Measurements from ENCODE around the gene GANAB. TPM values are rescaled to one million over a fixed set of nuclear protein-coding genes. Genes with fewer than 3 reads are reported as not detected.
"Not testable (repeated sequence)": the region's sequence is repeated elsewhere in the genome, so short reads cannot be mapped to it uniquely, and the experiment has no call there.

GANAB gene
- 100 to 1,000 TPM; 158 to 297 (median 201) TPM for total RNA-seq

DNA sequence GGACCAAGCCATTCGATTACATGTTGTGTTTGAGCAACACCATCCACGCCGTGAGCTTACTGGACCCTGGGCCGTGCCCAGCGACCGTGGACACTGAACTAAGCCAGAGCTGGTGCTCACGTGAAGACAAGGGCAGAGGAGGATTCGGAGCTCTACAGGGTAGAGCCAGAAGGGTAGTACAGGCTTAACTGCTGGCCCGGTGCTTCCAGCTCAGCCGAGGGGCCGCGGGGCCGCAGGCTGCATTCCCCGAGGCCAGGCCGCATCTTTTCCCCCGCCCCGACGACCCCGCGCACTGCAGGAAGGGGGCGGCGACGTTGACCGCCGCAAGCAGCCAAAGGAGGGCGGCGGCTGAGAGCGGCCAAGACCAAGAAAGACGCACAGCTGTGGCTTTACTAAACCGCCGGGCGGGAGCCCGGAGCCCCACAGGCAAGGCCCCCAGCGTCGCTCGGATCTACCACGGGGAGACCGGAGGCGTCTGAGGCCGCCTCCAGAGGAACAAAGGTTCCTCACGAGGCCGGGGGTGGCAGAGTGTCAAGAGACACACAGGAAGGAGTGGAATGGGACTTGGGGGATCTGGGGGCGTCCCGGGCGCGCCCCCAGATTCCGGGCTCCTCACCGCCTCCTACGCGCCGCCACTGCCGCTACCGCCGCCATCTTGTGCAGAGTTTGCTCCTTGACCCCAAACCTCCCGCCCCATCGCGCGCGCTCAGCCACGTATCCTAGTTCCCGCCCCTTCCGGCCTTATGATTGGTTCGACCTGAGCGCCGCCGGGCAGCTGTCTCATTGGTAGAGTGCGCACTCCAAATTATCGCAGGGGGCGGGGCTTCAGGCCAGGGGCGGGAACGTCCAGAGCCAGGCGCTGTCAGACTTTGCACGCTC is at the start of gene GANAB:
Gene GANAB, minus strand, starts transcription at position 668 of the 879 bp plus-strand sequence. Its CDS starts 14 bp downstream, at position 654.
- intact Hi-C loops (cut with DNase I): no loop called here
- WGBS, 2 donors: 0% methylated on average over 37 to 42 of the region's 73 CpGs
- Histone ChIP-seq H3K4me1 (peaks cover 11 to 13% of the 10 kb centered on the region in 2 donors), H3K27ac (peak within 1 kb of the TSS; percentile 64 to 88 (median 87)), H3K9me3 (no peaks in the 10 kb centered on the region), H3K36me3 (peaks cover 9 to 25% of the 10 kb centered on the region in 2 donors), H3K27me3 (no peaks in the 10 kb centered on the region), H3K4me3 (replicated peaks in 1 of 3) (peak within 1 kb of the TSS; percentile 64 to 99 (median 84))
- peak; percentile 100 for DNase-seq
- TF ChIP-seq, protein P1, sequence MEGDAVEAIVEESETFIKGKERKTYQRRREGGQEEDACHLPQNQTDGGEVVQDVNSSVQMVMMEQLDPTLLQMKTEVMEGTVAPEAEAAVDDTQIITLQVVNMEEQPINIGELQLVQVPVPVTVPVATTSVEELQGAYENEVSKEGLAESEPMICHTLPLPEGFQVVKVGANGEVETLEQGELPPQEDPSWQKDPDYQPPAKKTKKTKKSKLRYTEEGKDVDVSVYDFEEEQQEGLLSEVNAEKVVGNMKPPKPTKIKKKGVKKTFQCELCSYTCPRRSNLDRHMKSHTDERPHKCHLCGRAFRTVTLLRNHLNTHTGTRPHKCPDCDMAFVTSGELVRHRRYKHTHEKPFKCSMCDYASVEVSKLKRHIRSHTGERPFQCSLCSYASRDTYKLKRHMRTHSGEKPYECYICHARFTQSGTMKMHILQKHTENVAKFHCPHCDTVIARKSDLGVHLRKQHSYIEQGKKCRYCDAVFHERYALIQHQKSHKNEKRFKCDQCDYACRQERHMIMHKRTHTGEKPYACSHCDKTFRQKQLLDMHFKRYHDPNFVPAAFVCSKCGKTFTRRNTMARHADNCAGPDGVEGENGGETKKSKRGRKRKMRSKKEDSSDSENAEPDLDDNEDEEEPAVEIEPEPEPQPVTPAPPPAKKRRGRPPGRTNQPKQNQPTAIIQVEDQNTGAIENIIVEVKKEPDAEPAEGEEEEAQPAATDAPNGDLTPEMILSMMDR (IDR thresholded peaks at IDR 0.05): peak in 1 of 6 experiments; percentile 14
- TF ChIP-seq POLR2A (IDR thresholded peaks at IDR 0.05): peak in 1 of 2 donors; percentile 79

DNA sequence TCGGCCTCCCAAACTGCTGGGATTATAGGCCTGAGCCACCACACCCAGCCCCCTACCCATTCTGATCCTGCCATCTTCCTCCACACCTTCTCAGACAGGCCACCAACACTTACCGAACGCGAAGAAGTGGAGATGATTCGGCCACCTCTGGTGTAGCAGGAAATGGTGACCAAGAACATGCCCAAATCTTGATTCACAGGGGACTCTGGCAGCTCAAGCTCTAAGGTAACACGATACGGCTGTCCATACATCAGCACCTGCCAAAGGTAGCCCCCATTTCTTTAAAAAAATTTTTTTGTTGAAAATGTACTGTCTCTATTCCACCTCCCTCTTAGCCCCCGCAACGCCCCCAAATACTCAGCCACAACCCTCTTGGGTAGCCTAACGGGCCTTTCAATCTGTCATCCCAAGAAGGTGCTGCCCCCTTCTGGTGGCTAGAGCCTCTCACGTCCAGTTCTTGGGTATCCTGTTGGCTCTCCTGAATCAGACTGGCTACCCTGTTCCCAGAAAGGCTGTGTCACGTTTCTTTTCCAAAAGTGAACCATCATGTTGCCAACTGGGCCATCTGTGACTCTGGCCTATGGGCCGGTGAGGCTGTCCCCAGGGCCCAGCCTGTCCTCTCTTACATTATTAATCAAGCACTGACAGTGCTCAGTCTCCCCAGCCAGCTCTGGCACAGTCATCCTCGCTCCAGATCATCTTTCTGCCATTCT is 48.2 kb upstream of the GANAB start:
- WGBS, 2 donors: 61 to 65% methylated on average over 14 of the region's 14 CpGs
- DNase-seq: peak; percentile 75 to 78
- intact Hi-C loops (cut with DNase I): loop anchor here (10.0 kb wide), 1 partner anchor 300 kb away; no protein-coding TSS in a partner anchor
- H3K4me1 ChIP-seq: no peaks in the 10 kb centered on the region
- no peak overlapping the region for H3K4me3 ChIP-seq (replicated peaks in 1 of 3)
- no peak overlapping the region for H3K27ac ChIP-seq
- no peaks in the 10 kb centered on the region for H3K9me3 ChIP-seq
- TF ChIP-seq, protein P1 (IDR thresholded peaks at IDR 0.05): peak in 5 of 6 experiments; percentile 45 to 79 (median 58)
- no peak for TF ChIP-seq POLR2A (IDR thresholded peaks at IDR 0.05)
- no peaks in the 10 kb centered on the region for H3K27me3 ChIP-seq
- H3K36me3 ChIP-seq: peaks cover 0 to 30% of the 10 kb centered on the region in 2 donors

DNA sequence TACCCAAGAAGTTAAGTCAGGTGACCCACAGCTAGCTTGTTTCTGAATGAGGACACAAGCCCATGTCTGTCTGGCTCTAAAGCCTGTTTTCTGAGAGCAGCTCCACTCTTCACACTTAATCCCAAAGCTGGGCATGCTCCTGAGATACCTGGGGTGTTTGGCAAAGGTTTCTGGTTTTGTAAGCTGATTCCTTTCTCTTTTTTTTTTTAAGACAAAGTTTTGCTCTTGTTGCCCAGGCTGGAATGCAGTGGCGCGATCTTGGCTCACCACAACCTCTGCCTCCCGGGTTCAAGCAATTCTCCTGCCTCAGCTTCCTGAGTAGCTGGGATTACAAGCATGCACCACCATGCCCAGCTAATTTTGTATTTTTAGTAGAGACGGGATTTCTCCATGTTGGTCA is 47.2 kb upstream of the GANAB start:
- H3K36me3 ChIP-seq: peaks cover 0 to 30% of the 10 kb centered on the region in 2 donors
- not testable (repeated sequence) for H3K4me3 ChIP-seq (replicated peaks in 1 of 3); H3K4me1 ChIP-seq; H3K27ac ChIP-seq; H3K27me3 ChIP-seq; DNase-seq; H3K9me3 ChIP-seq
- intact Hi-C loops (cut with DNase I): loop anchor here (10.0 kb wide), 1 partner anchor 299 kb away; no protein-coding TSS in a partner anchor
- WGBS, 2 donors: 75 to 83% methylated on average over 4 of the region's 4 CpGs

DNA sequence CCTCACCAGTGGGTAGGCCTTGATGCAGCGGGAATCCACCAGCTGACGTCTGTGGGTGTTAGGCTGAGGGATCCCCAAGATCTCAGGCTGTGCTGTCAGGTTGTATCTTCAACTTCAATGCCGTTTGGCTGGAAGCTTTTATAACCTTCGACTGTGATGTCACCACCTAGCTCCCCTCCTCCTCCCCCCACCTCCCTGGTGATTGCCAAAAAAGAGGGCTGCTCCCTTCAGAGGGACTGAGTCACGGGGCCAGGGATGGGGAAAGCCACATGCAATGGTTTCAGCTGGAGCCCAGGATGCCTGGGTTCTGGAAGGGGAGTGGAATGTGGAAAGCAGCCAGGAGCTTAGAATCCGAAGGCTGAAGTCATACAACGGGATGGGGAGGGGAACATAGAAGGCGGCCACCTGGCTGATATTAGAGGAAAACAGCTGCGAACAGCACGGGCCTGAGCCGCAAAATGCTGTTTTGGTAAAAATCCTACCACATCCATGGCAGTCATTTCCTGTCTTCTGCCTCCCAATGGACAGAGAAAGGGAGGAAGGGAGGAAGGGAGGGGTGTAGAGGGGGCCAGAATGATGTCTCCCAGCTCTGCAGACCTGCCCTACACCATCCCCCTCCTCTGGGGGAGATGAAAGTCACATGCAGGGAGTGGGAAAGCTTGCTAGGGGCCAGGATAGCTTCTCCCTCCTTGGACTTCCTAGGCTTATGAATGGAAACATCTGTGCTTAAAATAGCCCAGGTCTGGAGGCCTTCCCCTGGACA is 43.2 kb upstream of the GANAB start, which contains the start of gene LRRN4CL:
Gene LRRN4CL, minus strand, starts transcription at position 110 of the 763 bp plus-strand sequence. CDS start 1,022 bp downstream, outside the sequence.
- TF ChIP-seq, protein P1 (IDR thresholded peaks at IDR 0.05): no peak
- no peak for TF ChIP-seq POLR2A (IDR thresholded peaks at IDR 0.05)
- intact Hi-C loops (cut with DNase I): loop anchor here (10.0 kb wide), 1 partner anchor 295 kb away; no protein-coding TSS in a partner anchor
- H3K36me3 ChIP-seq: peaks cover 0 to 30% of the 10 kb centered on the region in 2 donors
- H3K27ac ChIP-seq: peak within 1 kb of the TSS in 2 of 3 donors; percentile 27 to 44
- peaks cover 4 to 8% of the 10 kb centered on the region in 2 donors for H3K4me1 ChIP-seq
- WGBS, 2 donors: 67 to 74% methylated on average over 11 of the region's 11 CpGs
- H3K9me3 ChIP-seq: no peaks in the 10 kb centered on the region
- no peaks in the 10 kb centered on the region for H3K27me3 ChIP-seq
- peak within 1 kb of the TSS in 1 of 3 donors; percentile 23 for H3K4me3 ChIP-seq (replicated peaks in 1 of 3)
- DNase-seq: no peak

DNA sequence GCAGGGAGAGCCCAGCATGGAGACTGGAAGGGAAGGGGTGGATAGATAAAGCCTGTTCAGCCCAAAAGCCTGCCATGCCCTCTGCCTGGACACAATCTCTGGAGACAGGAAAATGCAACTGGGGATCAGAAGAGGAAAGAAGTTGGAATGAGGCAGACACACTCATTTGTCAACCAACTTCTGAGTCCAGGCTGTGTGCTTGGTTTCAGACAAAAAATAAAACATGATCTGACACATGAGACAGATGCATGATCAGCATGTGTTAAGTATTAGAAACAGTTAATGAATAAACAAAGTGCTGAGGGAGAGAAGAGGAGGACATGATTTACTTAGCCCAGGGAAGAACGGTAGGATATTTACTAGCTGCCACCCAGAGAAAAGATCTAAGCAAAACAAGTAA is 42.1 kb upstream of the GANAB start:
- Histone ChIP-seq H3K27me3 (no peaks in the 10 kb centered on the region), H3K27ac (peak overlapping the region in 2 of 3 donors; percentile 27 to 44), H3K4me3 (replicated peaks in 1 of 3) (peak overlapping the region in 1 of 3 donors; percentile 23), H3K4me1 (peaks cover 4 to 8% of the 10 kb centered on the region in 2 donors), H3K36me3 (peaks cover 0 to 29% of the 10 kb centered on the region in 2 donors), H3K9me3 (no peaks in the 10 kb centered on the region)
- DNase-seq: no peak
- 64 to 69% methylated on average over 1 of the region's 1 CpG for WGBS, 2 donors
- TF ChIP-seq, protein P1 (IDR thresholded peaks at IDR 0.05): no peak
- no peak for TF ChIP-seq POLR2A (IDR thresholded peaks at IDR 0.05)
- intact Hi-C loops (cut with DNase I): no loop called here

All from thyroid gland (tissue), 4 donors.